Endometrial microvascular endothelial cells (primary cell): ENCODE results near the gene NT5C1A. TPM values are rescaled to one million over a fixed set of nuclear protein-coding genes. Genes with fewer than 3 reads are reported as not detected.

Experiments
- in situ Hi-C: cut with HindIII; loops from 2 replicates; pipeline ENCODE4 v1.10.0; 2017; ENCODE audit warnings: low sequenced_read_pairs, low pct_unique_long_range_greater_than_20kb; ENCODE audit errors: inconsistent ontology term
- total RNA-seq: library from RNA; depleted of rRNA; stranded (reverse); fragments of >200 nt; gene quantifications from one replicate; pipeline ENCODE4 v1.2.3, GENCODE V29; 2015; ENCODE audit errors: inconsistent ontology term

NT5C1A gene
- total RNA-seq, 1 donor from 2014 or later = not detected

GRCh38 chr1:39646232-39647081 is 25.4 kb downstream of the NT5C1A start:
- in situ Hi-C loops = loop anchor here (25.0 kb wide), 1 partner anchor 91 kb away; the partner anchor contains the start of gene PPIE

- in situ Hi-C loops = loop anchor here (25.0 kb wide), 1 partner anchor 92 kb away; the partner anchor contains the start of gene PPIE
These were observed 26.4 kb downstream of the NT5C1A start for GRCh38 chr1:39645411-39646043.

- in situ Hi-C loops = loop anchor here (25.0 kb wide), 1 partner anchor 94 kb away; the partner anchor contains the start of gene PPIE
These were observed 28.2 kb downstream of the NT5C1A start for GRCh38 chr1:39643705-39644104.

GRCh38 chr1:39642796-39643195 is 29.1 kb downstream of the NT5C1A start:
- in situ Hi-C loops = loop anchor here (25.0 kb wide), 1 partner anchor 95 kb away; the partner anchor contains the start of gene PPIE

GRCh38 chr1:39640861-39641260 is 31.0 kb downstream of the NT5C1A start:
- in situ Hi-C loops = loop anchor here (25.0 kb wide), 1 partner anchor 96 kb away; the partner anchor contains the start of gene PPIE

GRCh38 chr1:39639305-39640130 is 32.4 kb downstream of the NT5C1A start, which contains the start of gene HEYL:
HEYL (minus strand) TSS chr1:39639643; CDS start chr1:39639625, 18 bp downstream.
- in situ Hi-C loops = loop anchor here (25.0 kb wide), 1 partner anchor 98 kb away; the partner anchor contains the start of gene PPIE

- in situ Hi-C loops = loop anchor here (25.0 kb wide), 1 partner anchor 98 kb away; the partner anchor contains the start of gene PPIE
These were observed 33.0 kb downstream of the NT5C1A start for GRCh38 chr1:39638965-39639304.

GRCh38 chr1:39637361-39637760 is 34.5 kb downstream of the NT5C1A start:
- in situ Hi-C loops = loop anchor here (25.0 kb wide), 1 partner anchor 100 kb away; the partner anchor contains the start of gene PPIE

- in situ Hi-C loops = loop anchor here (25.0 kb wide), 1 partner anchor 101 kb away; the partner anchor contains the start of gene PPIE
These were observed 36.1 kb downstream of the NT5C1A start for GRCh38 chr1:39635871-39636210.

- in situ Hi-C loops = loop anchor here (25.0 kb wide), 1 partner anchor 102 kb away; the partner anchor contains the start of gene PPIE
These were observed 36.6 kb downstream of the NT5C1A start for GRCh38 chr1:39635205-39635870.

- in situ Hi-C loops = loop anchor here (25.0 kb wide), 1 partner anchor 104 kb away; the partner anchor contains the start of gene PPIE
These were observed 38.5 kb downstream of the NT5C1A start for GRCh38 chr1:39633422-39633821.

- in situ Hi-C loops = loop anchor here (25.0 kb wide), 1 partner anchor 104 kb away; the partner anchor contains the start of gene PPIE
These were observed 39.1 kb downstream of the NT5C1A start for GRCh38 chr1:39632682-39633417.

- in situ Hi-C loops = loop anchor here (25.0 kb wide), 1 partner anchor 105 kb away; the partner anchor contains the start of gene PPIE
These were observed 39.6 kb downstream of the NT5C1A start for GRCh38 chr1:39632323-39632681.

GRCh38 chr1:39631361-39632322 is 40.3 kb downstream of the NT5C1A start:
- in situ Hi-C loops = loop anchor here (25.0 kb wide), 1 partner anchor 106 kb away; the partner anchor contains the start of gene PPIE

GRCh38 chr1:39628807-39629350 is 43.0 kb downstream of the NT5C1A start:
- in situ Hi-C loops = loop anchor here (25.0 kb wide), 1 partner anchor 108 kb away; the partner anchor contains the start of gene PPIE

GRCh38 chr1:39626646-39627045 is 45.3 kb downstream of the NT5C1A start:
- in situ Hi-C loops = loop anchor here (25.0 kb wide), 1 partner anchor 111 kb away; the partner anchor contains the start of gene PPIE
